KOPT-K1 (cell line): ENCODE measurements around the gene EEFSEC.

Source experiments
- H3K27ac ChIP-seq: fragments of 200-600 bp; sonication (generic); 2 replicates; pipeline ENCODE4 v1.5.1; 2016; ENCODE audit warnings: antibody characterized with exemption, mild to moderate bottlenecking, low read depth, low read length; ENCODE audit not compliant: poor library complexity, severe bottlenecking
- H3K36me3 ChIP-seq: fragments of 200-600 bp; sonication (generic); 2 replicates; pipeline ENCODE4 v1.5.1; 2017; ENCODE audit warnings: antibody characterized with exemption, mild to moderate bottlenecking, low read length, moderate library complexity; ENCODE audit not compliant: insufficient read depth
- H3K9me3 ChIP-seq: fragments of 200-600 bp; sonication (generic); 2 replicates; pipeline ENCODE4 v1.5.1; 2017; ENCODE audit warnings: antibody characterized with exemption, low read length, mild to moderate bottlenecking; ENCODE audit not compliant: insufficient read depth, poor library complexity, severe bottlenecking

EEFSEC gene

GRCh38 chr3:128270559-128271492 lies 117.5 kb downstream of the EEFSEC start:
- no peak overlapping the region for H3K27ac ChIP-seq
- H3K9me3 ChIP-seq: no peaks in the 10 kb centered on the region
- peaks cover 13% of the 10 kb centered on the region; the same call in 1 of the 2 replicates for H3K36me3 ChIP-seq

- H3K36me3 ChIP-seq: peaks cover 8% of the 10 kb centered on the region; the same call in 1 of the 2 replicates
- no peaks in the 10 kb centered on the region for H3K9me3 ChIP-seq
- no peak overlapping the region for H3K27ac ChIP-seq
These were observed 118.5 kb downstream of the EEFSEC start for GRCh38 chr3:128271536-128272332.

- no peaks in the 10 kb centered on the region for H3K9me3 ChIP-seq
- no peaks in the 10 kb centered on the region; the same call in 1 of the 2 replicates for H3K36me3 ChIP-seq
- H3K27ac ChIP-seq: no peak overlapping the region
These were observed 120.0 kb downstream of the EEFSEC start for GRCh38 chr3:128273109-128273840.

- no peaks in the 10 kb centered on the region; the same call in 1 of the 2 replicates for H3K36me3 ChIP-seq
- H3K27ac ChIP-seq: peak overlapping the region; percentile 27
- H3K9me3 ChIP-seq: no peaks in the 10 kb centered on the region
These were observed 120.7 kb downstream of the EEFSEC start for GRCh38 chr3:128273841-128274573.

- no peaks in the 10 kb centered on the region for H3K9me3 ChIP-seq
- H3K27ac ChIP-seq: no peak overlapping the region
These were observed 121.6 kb downstream of the EEFSEC start for GRCh38 chr3:128274837-128275236.

GRCh38 chr3:128275316-128276145 lies 122.2 kb downstream of the EEFSEC start:
- H3K36me3 ChIP-seq: no peaks in the 10 kb centered on the region; the same call in 1 of the 2 replicates
- no peaks in the 10 kb centered on the region for H3K9me3 ChIP-seq
- no peak overlapping the region for H3K27ac ChIP-seq

More at GRCh38 chr3:128274837-128275236, 121.6 kb downstream of the EEFSEC start:
- no peaks in the 10 kb centered on the region; the same call in 1 of the 2 replicates for H3K36me3 ChIP-seq

- H3K27ac ChIP-seq: no peak overlapping the region
- peaks cover 4% of the 10 kb centered on the region; the same call in 1 of the 2 replicates for H3K36me3 ChIP-seq
These were observed 122.8 kb downstream of the EEFSEC start for GRCh38 chr3:128276146-128276435.

GRCh38 chr3:128276577-128277183 lies 123.4 kb downstream of the EEFSEC start:
- Histone ChIP-seq H3K27ac (no peak overlapping the region), H3K9me3 (no peaks in the 10 kb centered on the region), H3K36me3 (peaks cover 9% of the 10 kb centered on the region; the same call in 1 of the 2 replicates)

More at GRCh38 chr3:128276146-128276435, 122.8 kb downstream of the EEFSEC start:
- H3K9me3 ChIP-seq: no peaks in the 10 kb centered on the region

GRCh38 chr3:128277378-128278069 lies 124.2 kb downstream of the EEFSEC start:
- H3K27ac ChIP-seq: no peak overlapping the region
- peaks cover 13% of the 10 kb centered on the region; the same call in 1 of the 2 replicates for H3K36me3 ChIP-seq
- H3K9me3 ChIP-seq: no peaks in the 10 kb centered on the region

- H3K27ac ChIP-seq: no peak overlapping the region
These were observed 124.8 kb downstream of the EEFSEC start for GRCh38 chr3:128278130-128278529.

GRCh38 chr3:128278761-128279600 lies 125.7 kb downstream of the EEFSEC start:
- H3K9me3 ChIP-seq: no peaks in the 10 kb centered on the region
- H3K36me3 ChIP-seq: peaks cover 26% of the 10 kb centered on the region; the same call in 1 of the 2 replicates
- no peak overlapping the region for H3K27ac ChIP-seq

More at GRCh38 chr3:128278130-128278529, 124.8 kb downstream of the EEFSEC start:
- Histone ChIP-seq H3K9me3 (no peaks in the 10 kb centered on the region), H3K36me3 (peaks cover 19% of the 10 kb centered on the region; the same call in 1 of the 2 replicates)

- Histone ChIP-seq H3K36me3 (peaks cover 26% of the 10 kb centered on the region; the same call in 1 of the 2 replicates), H3K27ac (no peak overlapping the region), H3K9me3 (no peaks in the 10 kb centered on the region)
These were observed 126.3 kb downstream of the EEFSEC start for GRCh38 chr3:128279601-128279880.
